Fibroblast of lung (primary cell): ENCODE measurements around the gene UBQLN3.

Experiments
- CTCF ChIP-seq, 2 donors: IDR thresholded peaks in 1 of 2; conservative IDR thresholded peaks in 1 of 2; 1 replicate in 1 of 2; 2 replicates in 1 of 2; pipeline ENCODE4 v1.5.1; 2011 to 2012; ENCODE audit warnings: low read length in 2 of 2, control low read depth in 1 of 2, inconsistent platforms in 1 of 2, low read depth in 1 of 2, mild to moderate bottlenecking in 1 of 2
- EZH2 ChIP-seq: IDR thresholded peaks from 2 replicates; pipeline ENCODE4 v1.5.1; 2012; ENCODE audit warnings: low read length, control low read depth, mild to moderate bottlenecking; ENCODE audit errors: missing control alignments

- TF ChIP-seq CTCF (conservative IDR thresholded peaks at IDR 0.05 in 1 of 2, IDR thresholded peaks at IDR 0.05 in 1 of 2; ENCODE audit: low read depth in 1 of 2, low read length in 2 of 2) (no peak), EZH2 (no peak)
Measured at GRCh38 chr11:5550440-5551095, 40.8 kb upstream of the UBQLN3 start.
